HG03196 (cell line): Measurements from ENCODE around the gene KLHDC7B.

Experiments
- ATAC-seq: cut with Tn5 transposase; IDR thresholded peaks from one replicate; pipeline ENCODE4 v1.9.1; 2021; ENCODE audit not compliant: unreplicated experiment

Gene KLHDC7B

DNA sequence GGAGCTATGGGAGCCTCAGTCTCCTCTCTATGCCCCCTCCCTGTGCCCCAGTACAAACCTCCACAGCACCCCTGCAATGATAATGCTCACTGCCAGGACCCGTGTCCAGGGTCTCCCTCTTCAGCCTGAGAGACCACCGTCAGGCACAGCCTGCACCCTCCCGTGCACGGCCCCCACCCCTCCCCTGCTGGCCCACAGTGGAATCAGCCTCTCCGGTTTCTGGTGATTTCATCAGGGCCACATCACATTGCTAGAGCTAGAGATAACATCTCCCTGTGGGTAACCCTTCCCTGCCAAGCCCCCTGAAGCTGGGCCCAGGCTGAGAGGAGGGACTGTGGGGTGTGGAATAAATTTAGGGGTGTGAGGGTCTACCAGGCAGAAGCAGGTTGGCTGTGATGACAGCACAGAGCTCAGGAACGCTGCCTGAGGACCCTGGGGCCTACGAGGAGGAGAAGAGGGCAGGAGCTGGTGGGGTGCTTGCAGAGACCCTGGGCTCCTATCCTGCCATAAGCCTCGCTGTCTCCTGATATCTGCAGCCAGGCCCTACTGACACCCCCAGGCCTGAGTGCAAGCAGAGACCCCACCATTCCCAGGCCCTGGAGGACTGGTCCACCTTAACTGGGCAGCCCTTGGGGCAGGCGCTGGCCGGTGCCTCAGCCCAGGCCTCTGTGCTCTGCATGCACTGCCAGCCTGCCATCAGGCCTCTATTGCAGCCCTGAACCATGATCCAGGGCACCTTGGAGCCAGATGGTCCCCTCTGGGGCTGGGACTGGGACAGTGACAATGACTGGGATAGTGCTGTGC, at the start of gene KLHDC7B:
TSS of gene KLHDC7B (plus strand) at position 378 of the 804 bp plus-strand sequence. CDS start at position 723, 345 bp downstream.
- no peak for ATAC-seq

DNA sequence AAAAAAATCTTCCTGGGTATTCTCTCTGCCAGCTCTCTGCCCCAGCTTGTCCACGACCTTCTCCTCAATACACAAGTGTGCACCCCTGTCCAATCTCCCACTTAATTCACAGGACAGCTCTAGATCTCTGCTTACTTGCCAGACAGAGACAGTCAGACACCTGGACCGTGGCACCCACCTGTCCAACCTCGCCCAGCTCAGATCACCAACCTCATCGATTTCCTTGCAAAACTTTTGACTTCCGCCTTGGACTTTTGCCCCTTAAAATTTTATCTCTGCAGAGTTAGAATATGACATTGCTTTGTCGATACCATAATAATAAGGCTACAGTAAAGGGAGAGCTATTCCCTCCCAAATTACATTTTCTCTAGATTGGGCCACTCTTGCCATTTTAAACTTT, 48.6 kb upstream of the KLHDC7B start:
- ATAC-seq: no peak

DNA sequence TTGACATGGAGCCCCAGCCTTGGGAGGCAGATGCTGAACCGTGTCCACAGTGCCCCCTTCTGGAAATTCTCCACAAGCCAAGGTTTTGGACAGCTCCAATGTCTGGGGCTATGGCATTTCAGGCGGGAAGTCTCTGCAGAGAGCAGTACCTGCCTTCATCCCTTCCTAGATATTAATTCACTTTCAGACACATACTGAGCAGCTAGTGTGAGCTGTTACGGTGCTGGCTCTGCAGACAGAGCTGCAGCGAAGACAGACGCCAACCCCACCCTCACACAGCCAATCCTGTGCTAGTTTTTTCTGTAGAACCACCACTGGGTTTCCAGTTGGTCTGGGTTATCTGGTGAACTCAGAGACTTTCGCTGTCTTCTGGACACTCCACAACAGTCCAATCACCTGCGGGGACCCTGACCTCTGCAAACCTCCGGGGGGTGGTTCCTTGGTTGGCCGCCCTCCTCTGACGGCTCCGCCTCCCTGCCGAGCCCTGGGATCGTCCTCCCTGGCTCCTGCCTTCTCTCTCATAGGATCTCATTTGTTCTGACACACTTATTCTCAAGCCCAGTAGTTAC, 47.3 kb upstream of the KLHDC7B start:
- ATAC-seq: no peak

DNA sequence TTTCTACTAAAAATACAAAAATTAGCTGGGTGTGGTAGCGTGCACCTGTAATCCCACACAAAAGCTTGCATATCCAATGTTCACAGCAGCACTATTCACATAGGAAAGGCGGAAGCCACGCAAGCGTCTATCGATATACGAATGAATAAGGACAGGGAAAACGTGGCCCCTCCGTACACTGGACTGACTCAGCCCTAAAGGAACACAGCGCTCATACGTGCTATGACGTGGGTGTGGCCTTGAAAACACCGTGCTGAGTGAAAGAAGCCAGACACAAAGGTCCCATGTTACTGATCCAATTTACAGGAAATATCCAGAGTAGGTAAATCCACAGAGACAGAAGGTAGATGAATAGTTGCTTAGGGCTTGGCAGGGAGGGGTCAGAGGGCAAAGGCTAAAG, 45.2 kb upstream of the KLHDC7B start:
- ATAC-seq: no peak

DNA sequence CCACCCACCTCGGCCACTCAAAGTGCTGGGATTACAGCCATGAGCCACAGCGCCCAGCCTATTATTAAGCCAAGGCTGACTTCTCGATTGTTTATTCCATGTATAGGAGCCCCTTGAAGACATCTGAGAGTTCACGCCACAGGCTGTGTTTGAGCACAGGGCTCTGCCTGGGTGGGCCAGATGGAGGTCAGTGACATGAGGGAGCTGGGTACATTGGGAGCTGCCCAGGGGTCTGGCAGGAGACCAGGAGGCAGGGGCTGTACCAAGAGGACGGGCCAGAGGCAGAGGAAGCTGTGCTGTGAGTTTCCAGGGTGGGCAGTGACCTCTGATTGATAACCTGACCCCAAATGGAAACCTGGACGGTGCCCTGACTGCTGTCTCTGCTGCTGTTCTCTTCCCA, 43.6 kb upstream of the KLHDC7B start:
- ATAC-seq: no peak

DNA sequence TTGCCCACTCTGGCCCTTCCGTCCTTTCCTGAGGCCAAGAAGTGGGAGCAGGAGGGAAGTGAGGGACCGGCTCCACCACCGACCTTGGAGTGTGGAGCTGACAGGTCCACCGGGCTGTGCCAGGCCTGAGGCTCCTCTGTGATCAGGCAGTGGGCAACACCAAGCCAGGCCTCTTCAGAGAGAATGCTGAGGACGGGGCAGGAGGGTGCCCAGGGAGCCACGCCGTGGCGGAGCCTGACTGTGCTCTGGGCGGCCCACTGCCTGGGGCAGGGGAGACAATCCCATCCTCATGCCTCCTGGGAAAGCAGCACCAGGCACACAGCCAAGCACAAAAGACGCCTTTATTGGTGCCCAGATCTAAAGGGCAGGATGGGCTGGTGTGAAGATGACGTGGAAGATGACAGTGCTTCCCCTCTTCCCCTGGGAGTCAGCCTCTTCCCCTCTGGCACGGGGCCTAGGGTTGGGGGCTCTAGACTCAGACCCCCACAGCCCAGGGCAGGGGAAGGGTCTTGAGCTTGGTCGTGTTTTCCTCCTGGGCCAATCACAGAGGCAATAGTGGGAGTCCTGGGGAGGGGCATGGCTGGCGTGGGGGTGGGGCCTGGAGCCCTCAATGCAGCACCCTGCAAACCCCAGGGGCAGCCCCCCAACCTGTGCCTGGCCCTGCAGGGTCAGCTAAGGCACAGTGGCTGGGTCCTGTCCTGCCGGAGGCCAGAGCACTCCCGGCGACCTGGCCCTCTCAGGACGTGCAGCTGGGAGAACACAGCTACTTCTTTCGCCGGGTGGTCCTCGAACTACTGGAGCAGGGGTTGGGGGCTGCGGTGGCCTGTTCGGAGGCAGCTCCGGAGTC, 42.8 kb upstream of the KLHDC7B start:
- no peak for ATAC-seq

DNA sequence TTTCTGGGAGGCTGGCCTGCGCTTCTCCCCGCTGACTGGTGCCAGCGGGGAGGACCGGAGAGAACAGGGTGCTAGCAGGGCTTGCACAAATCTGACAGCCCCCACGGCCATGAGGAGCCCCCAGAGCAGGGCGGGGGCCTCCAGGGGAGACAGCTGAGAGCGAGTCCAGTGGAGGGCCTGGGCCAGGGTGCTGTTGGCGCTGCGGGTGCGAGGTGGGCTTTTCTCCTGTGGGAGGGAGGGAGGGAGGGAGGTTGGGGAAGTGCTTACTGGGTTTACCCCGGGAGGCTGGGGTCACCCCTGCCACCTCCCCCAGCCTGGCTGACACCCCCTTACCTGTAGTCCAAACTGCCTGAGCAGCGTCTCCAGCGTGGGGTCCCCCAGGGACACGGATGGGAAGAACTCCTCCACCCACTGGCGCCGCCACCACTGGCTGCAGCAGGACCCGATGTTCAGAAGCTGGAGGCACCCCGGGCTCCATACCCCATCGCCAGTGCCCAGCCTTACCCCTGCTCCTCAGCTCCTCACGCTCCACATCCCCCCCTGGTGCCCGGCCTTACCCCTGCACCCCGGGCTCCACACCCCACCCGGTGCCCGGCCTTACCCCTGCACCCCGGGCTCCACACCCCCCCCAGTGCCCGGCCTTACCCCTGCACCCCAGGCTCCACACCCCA, 42.1 kb upstream of the KLHDC7B start:
- ATAC-seq: no peak

DNA sequence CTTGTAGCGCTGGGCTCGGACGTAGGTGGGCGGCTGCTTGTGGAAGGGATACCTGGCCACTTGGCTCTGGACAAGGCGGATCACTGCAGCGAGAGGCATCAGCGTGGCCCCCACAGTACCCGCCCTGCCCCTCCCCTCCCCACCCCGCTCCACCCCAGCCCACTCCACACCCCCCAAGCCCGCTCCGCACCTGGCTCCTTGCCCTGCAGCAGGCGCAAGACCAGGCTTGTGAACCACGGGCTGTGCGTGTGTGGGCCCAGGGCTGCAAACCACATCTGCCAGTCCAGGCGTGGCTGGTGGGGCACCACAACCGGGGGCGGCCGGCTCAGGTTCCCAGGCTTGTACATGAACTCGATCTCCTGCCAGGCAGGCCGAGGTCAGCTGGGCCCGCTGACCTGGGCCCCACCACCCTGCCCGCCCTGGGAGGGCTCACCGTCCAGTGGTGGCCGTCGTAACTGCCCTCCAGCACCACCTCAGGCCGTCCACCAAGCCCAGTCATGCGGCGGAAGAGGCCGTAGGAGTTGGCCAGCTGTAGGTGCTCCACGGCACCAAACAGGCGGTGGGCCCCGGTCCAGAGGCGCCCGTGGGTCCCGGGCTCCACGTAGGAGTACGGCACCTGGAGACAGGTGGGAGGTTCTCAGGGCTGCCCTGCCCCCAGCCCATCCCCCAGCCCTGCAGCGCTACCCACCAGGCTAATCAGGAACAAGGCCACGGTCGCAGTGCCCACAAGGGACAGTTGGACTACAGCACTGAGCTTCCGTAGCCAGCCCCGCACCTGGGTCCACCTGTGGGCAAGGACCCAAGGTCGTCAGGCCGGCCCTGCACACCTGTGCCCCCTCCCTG, 41.1 kb upstream of the KLHDC7B start:
- no peak for ATAC-seq

DNA sequence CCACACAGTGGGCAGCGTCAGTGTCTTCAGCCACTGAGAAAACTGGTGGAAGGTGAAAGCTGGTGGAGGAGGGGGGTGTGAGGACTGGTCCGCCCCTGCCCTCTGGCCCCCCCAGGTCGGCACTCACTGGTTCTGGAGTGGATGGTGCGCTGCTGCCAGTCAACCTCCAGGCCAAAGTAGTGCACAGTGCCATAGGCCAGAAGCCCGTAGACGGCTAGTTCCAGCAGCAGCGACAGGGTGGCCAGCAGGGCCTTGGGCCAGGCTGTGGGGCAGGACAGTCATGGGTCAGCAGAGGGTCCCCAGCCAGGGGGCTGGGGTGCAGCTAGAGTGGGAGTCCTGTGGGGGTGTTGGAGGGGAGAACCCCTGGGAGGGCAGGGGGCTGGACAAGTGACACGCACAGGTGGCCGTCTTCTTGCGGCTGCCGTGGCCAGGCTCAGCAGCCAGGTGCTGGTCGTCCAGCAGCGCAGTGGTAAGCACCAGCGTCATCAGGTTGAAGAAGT, 40.4 kb upstream of the KLHDC7B start:
- no peak for ATAC-seq

DNA sequence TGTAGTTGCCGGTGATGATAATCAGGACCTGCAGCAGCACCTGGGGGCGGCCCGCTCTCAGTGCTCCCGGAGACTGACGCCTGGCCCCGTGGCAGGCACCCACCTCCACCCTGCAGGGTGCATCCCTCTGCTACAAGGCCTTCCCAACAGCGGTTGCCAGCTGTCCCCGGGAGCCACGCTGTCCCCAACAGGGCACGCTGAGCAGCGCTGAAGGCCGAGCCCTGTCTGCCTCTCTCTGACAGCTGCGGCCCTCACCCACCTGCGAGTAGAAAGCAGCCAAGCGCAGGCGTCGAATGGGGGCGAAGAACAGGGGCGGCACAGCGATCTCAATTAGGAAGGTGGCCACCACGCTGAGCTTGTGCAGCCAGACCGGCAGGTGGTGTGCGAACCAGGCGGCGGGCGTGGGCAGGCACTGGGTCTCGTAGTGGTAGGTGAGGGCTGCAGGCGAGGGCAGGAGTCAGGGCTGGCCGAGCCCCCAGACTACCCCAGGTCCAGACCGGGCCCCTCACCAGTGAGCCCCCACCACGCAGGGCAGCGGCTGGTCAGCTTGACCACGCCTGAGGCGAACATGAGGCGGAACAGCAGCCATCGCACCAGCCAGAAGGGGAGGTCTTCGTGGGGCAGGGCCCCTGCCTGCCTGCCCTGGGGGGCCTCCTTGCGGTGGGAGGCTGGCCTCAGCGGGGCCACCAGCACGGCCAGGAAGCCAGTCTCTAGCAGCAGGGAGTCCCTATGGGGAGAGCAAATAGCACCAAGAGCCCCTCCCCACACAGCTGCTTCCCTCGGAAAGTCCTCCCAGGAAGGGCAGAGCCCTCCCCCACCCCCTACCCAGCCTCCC, 39.7 kb upstream of the KLHDC7B start:
- no peak for ATAC-seq

DNA sequence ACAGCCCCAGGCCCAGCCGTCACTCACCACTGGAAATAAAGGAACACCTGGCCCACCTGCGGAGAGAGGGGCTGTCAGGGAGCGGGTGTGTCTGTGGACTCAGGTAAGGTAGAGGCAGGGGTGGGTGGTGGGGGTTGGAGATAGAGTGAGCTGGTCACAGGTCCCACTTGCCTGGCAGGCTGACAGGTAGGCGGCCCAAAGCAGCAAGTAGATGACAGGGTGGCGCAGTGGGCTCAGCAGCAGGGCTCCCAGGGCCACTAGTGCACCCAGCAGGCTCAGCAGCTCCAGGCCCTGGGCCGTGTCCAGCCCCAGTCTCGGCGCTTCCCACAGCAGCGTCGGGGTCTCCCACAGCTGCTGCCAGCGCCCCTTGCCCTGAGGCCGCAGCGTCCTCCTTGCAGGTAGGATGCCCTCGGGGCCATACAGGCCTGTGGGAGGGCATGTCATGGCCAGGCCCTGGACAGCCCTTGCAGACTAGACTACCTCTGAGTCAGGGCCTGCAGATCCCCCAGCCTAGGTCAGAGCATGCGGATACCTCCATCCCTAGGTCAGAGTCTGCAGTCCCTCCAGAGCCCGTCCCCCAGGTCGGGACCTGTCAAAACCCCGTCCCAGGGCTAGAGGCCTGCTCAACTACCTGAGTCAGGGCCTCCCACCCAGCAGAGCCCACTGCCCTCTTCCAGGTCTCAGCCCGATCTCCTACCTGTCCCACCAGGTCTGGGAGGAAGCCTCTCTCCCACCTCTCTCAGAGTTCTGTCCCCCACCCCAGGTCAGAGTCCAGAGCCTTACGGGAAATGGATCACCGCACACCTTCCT, 38.9 kb upstream of the KLHDC7B start:
- ATAC-seq: no peak

DNA sequence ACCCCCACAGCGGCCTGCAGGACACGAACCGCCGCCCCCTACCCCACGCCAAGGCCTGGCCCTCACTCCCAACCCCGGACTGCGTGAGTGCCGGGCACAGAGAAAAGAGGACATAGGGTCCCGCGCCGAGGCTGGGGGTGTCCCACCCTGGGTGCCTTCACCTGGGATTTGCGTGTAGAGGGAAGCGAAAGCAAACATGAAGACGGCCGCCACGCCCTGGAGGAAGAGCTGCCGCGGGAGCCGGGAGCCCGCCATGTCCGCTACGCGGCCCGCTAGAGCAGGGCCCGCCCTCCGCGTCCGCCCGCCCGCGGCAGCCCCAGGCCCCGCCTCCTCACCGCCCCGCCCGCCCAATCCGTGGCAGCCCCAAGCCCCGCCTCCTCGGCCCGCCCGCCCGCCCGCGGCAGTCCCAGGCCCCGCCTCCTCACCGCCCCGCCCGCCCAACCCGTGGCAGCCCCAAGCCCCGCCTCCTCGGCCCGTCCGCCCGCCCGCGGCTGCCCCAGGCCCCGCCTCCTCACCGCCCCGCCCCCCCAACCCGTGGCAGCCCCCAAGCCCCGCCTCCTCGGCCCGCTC, 38.2 kb upstream of the KLHDC7B start, which contains the start of gene LMF2:
TSS of gene LMF2 (minus strand) at position 282 of the 570 bp plus-strand sequence. CDS start at position 255, 27 bp downstream.
- ATAC-seq: peak; percentile 40

DNA sequence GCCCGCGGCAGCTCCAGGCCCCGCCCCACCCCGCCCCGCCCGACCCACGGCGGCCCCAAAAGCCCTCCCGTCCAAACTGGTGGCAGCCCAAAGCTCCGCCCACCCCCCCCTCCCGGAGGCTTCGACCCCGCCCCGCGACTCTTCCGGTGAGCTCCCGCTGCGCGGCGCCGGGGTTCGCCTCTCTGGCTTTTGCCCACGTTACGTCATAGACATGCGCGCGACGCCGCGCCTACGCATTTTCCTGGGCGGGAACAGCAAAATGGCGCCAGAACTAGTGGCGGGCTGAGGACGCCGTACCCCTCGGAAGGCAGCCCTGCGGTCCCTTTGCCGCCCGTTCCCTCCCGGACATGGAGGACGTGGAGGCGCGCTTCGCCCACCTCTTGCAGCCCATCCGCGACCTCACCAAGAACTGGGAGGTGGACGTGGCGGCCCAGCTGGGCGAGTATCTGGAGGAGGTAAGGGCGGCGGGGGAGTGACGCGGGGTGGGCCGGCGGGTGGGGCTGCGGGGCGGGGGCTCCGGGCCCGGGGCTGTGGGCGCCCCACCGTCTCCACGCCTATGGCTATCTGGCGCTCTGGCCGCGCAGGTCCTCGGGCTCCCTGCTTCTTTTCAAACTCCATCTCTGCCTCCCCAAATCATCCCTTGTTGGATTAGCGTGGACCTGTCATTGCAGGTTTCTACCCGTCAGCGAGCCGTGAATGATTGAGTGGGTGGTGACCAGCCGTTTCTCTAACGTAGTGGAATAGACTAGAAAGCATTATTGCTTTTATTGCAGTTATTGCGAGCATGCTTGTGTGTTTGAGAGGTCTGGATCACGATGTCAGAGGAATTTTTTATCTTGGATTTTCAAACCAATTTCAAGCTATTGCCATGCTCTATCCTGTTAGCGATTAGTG, 37.5 kb upstream of the KLHDC7B start, which contains the start of gene NCAPH2:
TSS of gene NCAPH2 (plus strand) at position 234 of the 894 bp plus-strand sequence. CDS start at position 348, 114 bp downstream.
- ATAC-seq: peak; percentile 66

DNA sequence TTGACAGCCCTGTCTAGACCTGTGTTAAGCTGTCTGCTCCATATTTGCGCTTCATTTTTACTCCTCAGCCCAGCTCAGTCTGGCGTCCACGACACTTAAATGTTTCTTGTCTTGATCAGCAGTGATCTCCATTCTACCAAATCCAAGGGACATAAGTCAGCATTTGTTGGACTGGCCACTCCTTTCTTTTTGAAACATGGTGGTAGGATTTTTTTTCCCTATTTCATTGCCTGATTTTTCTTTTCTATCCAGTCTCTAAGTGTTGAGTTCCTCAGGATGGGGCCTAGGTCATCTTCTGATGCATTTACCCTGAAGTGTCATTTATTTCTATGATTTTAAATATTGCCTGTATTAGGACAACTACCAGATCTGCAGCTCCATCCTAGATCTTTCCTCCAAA, 36.8 kb upstream of the KLHDC7B start:
- no peak for ATAC-seq

DNA sequence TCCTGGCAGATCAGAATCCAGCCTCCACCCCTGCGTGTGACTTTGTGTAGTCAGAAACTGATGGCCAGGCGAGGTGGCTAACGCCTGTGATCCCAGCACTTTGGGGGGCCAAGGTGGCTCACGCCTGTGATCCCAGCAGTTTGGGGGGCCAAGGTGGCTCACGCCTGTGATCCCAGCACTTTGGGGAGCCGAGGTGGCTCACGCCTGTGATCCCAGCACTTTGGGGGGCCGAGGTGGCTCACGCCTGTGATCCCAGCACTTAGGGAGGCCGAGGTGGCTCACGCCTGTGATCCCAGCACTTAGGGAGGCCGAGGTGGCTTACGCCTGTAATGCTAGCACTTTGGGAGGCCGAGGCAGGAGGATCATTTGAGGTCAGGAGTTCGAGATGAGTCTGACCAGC, 32.5 kb upstream of the KLHDC7B start:
- no peak for ATAC-seq

DNA sequence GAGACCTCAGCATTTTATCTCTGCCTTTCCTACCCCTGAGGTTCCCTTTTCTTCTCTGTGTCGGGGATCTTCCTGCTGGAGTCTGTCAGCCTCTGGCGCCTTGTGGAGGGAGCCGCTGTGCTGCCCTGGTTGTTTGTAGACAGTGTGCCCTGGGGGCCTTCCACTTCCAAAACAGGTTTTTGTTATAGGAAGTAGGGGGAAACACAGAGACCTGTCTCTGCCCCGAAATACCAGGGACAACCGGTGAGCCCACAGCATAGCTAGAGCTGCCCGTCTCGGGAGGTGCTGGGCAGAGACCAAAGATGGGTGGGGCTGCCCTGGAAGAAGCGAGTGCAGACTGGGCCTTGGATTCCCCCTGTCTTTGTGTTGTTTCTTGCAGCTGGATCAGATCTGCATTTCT, 29.6 kb upstream of the KLHDC7B start:
- no peak for ATAC-seq

DNA sequence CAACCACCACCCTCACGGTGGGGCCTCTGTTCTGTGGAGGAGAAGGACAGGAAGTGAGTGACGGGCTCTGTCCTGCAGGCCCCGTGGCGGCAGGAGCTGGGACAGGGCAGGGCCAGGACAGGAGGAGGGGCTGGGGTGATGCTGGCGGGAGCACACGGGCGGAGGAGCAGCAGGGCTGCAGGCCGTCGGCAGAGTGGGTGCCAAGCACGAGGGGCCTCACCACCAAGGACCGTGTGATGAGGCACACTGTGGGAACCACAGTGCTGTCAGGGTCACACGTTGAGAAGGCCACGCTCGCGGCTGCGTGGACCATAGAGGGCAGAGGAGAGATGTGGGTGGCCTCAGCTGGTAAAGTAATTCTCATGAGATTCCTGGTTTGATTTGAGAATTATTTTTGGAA, 28.8 kb upstream of the KLHDC7B start:
- no peak for ATAC-seq
